ENCODE results near the gene FOSL2.

FOSL2 gene

GRCh38 chr2:28375742-28376631 is 16.7 kb upstream of the FOSL2 start:
- no peak for FAIRE-seq

GRCh38 chr2:28377195-28377816 is 15.4 kb upstream of the FOSL2 start:
- no peak for FAIRE-seq

- FAIRE-seq: no peak
These were observed 14.5 kb upstream of the FOSL2 start for GRCh38 chr2:28377984-28378678.

GRCh38 chr2:28378679-28379584 is 13.7 kb upstream of the FOSL2 start:
- no peak for FAIRE-seq

- no peak for FAIRE-seq
These were observed 12.4 kb upstream of the FOSL2 start for GRCh38 chr2:28380219-28380618.

GRCh38 chr2:28381225-28382180 is 11.2 kb upstream of the FOSL2 start:
- FAIRE-seq: no peak

GRCh38 chr2:28382755-28383154 is 9.9 kb upstream of the FOSL2 start:
- FAIRE-seq: no peak

- no peak for FAIRE-seq
These were observed 5.3 kb upstream of the FOSL2 start for GRCh38 chr2:28387082-28387960.

- FAIRE-seq: no peak
These were observed 3.0 kb upstream of the FOSL2 start for GRCh38 chr2:28389399-28390240.

- no peak for FAIRE-seq
These were observed 2.4 kb upstream of the FOSL2 start for GRCh38 chr2:28390241-28390745.

- no peak for FAIRE-seq
These were observed 1.7 kb upstream of the FOSL2 start for GRCh38 chr2:28390746-28391563.

- no peak for FAIRE-seq
These were observed 928 bp upstream of the FOSL2 start for GRCh38 chr2:28391564-28392296.

- FAIRE-seq: no peak
These were observed 617 bp downstream of the FOSL2 start for GRCh38 chr2:28393114-28393836.

- no peak for FAIRE-seq
These were observed 1.7 kb downstream of the FOSL2 start for GRCh38 chr2:28394331-28394877.

GRCh38 chr2:28394997-28395333 is 2.3 kb downstream of the FOSL2 start:
- no peak for FAIRE-seq

- no peak for FAIRE-seq
These were observed 2.8 kb downstream of the FOSL2 start for GRCh38 chr2:28395334-28396061.
